Glutamatergic neuron (in vitro differentiated cells): ENCODE data around the gene B3GALT6. TPM values are rescaled to one million over a fixed set of nuclear protein-coding genes. Genes with fewer than 3 reads are reported as not detected.

Experiments used
- DNase-seq: peaks from one replicate; pipeline ENCODE4 v3.0.0; 2022
- H3K27ac Mint-ChIP-seq: one replicate; pipeline ENCODE4 v1.8.0; 2020; ENCODE audit warnings: mild to moderate bottlenecking, mixed read lengths, inconsistent platforms; ENCODE audit not compliant: unreplicated experiment
- H3K27me3 Mint-ChIP-seq: one replicate; pipeline ENCODE4 v1.8.0; 2020; ENCODE audit warnings: mild to moderate bottlenecking, moderate library complexity, mixed read lengths, inconsistent platforms; ENCODE audit not compliant: unreplicated experiment
- H3K36me3 Mint-ChIP-seq: one replicate; pipeline ENCODE4 v1.8.0; 2020; ENCODE audit warnings: mild to moderate bottlenecking, mixed read lengths, inconsistent platforms; ENCODE audit not compliant: unreplicated experiment
- H3K4me1 Mint-ChIP-seq: one replicate; pipeline ENCODE4 v1.8.0; 2020; ENCODE audit warnings: mild to moderate bottlenecking, low read depth, mixed read lengths, inconsistent platforms; ENCODE audit not compliant: unreplicated experiment
- H3K4me3 Mint-ChIP-seq: one replicate; pipeline ENCODE4 v1.8.0; 2020; ENCODE audit warnings: mild to moderate bottlenecking, mixed read lengths, inconsistent platforms; ENCODE audit not compliant: unreplicated experiment
- H3K9me3 Mint-ChIP-seq: one replicate; pipeline ENCODE4 v1.8.0; 2020; ENCODE audit warnings: mild to moderate bottlenecking, moderate library complexity, mixed read lengths, inconsistent platforms; ENCODE audit not compliant: unreplicated experiment
- CTCF ChIP-seq: fragments of 200-600 bp; sonication (generic); IDR thresholded peaks from one replicate; pipeline ENCODE4 v1.5.0; 2021; ENCODE audit not compliant: partially characterized antibody, unreplicated experiment
- total RNA-seq: library from RNA; stranded (reverse); fragmentation: NEBNext Ultra II Directional; extraction: Animal tissue kit (Norgen Biotek cat#: 25700); gene quantifications from one replicate; pipeline ENCODE4 v1.2.1, GENCODE V29; 2021; ENCODE audit not compliant: unreplicated experiment

Gene B3GALT6
- total RNA-seq, 1 donor from 2014 or later: 30.0 TPM

- Mint-ChIP-seq H3K4me3 (no peak overlapping the region), H3K27ac (no peak overlapping the region), H3K27me3 (peaks cover 4% of the 10 kb centered on the region), H3K36me3 (no peaks in the 10 kb centered on the region), H3K4me1 (peaks cover 7% of the 10 kb centered on the region), H3K9me3 (peaks cover 4% of the 10 kb centered on the region)
- no peak for TF ChIP-seq CTCF
- no peak for DNase-seq
Measured at GRCh38 chr1:1253314-1253713, 21.3 kb downstream of the B3GALT6 start.

- no peak for DNase-seq
- H3K4me3 Mint-ChIP-seq: no peak overlapping the region
Measured at GRCh38 chr1:1253972-1254666, 22.1 kb downstream of the B3GALT6 start.

GRCh38 chr1:1254667-1254998, 22.6 kb downstream of the B3GALT6 start:
- Mint-ChIP-seq H3K4me3 (no peak overlapping the region), H3K27me3 (peaks cover 5% of the 10 kb centered on the region), H3K4me1 (peaks cover 7% of the 10 kb centered on the region), H3K27ac (no peak overlapping the region), H3K9me3 (peaks cover 11% of the 10 kb centered on the region), H3K36me3 (no peaks in the 10 kb centered on the region)
- no peak for TF ChIP-seq CTCF
- DNase-seq: no peak

More at GRCh38 chr1:1253972-1254666, 22.1 kb downstream of the B3GALT6 start:
- H3K27me3 Mint-ChIP-seq: peaks cover 4% of the 10 kb centered on the region
- no peak for TF ChIP-seq CTCF
- H3K9me3 Mint-ChIP-seq: peaks cover 8% of the 10 kb centered on the region
- H3K36me3 Mint-ChIP-seq: no peaks in the 10 kb centered on the region
- H3K27ac Mint-ChIP-seq: no peak overlapping the region
- peaks cover 7% of the 10 kb centered on the region for H3K4me1 Mint-ChIP-seq

GRCh38 chr1:1255078-1255477, 23.0 kb downstream of the B3GALT6 start:
- peaks cover 12% of the 10 kb centered on the region for H3K4me1 Mint-ChIP-seq
- H3K27me3 Mint-ChIP-seq: peaks cover 5% of the 10 kb centered on the region
- H3K27ac Mint-ChIP-seq: no peak overlapping the region
- DNase-seq: no peak
- H3K9me3 Mint-ChIP-seq: peaks cover 13% of the 10 kb centered on the region
- no peaks in the 10 kb centered on the region for H3K36me3 Mint-ChIP-seq
- H3K4me3 Mint-ChIP-seq: no peak overlapping the region
- TF ChIP-seq CTCF: no peak

- peaks cover 17% of the 10 kb centered on the region for H3K4me1 Mint-ChIP-seq
- DNase-seq: no peak
- H3K36me3 Mint-ChIP-seq: no peaks in the 10 kb centered on the region
- H3K27me3 Mint-ChIP-seq: peaks cover 5% of the 10 kb centered on the region
- H3K4me3 Mint-ChIP-seq: peak overlapping the region; percentile 47
- no peak for TF ChIP-seq CTCF
- peaks cover 11% of the 10 kb centered on the region for H3K9me3 Mint-ChIP-seq
- peak overlapping the region; percentile 43 for H3K27ac Mint-ChIP-seq
Measured at GRCh38 chr1:1255611-1256010, 23.6 kb downstream of the B3GALT6 start.
